Astrocyte (in vitro differentiated cells and primary cell): ENCODE results near the gene FBLN2. TPM values are rescaled to one million over a fixed set of nuclear protein-coding genes. Genes with fewer than 3 reads are reported as not detected.

ENCODE experiments used
- DNase-seq: peaks from one replicate; pipeline ENCODE4 v3.0.0-alpha.2; 2010; ENCODE audit warnings: low read depth
- FAIRE-seq: peaks from 2 replicates; lab custom pipeline; 2011; peaks lifted over from hg19 to GRCh38; lab: Jason Lieb, UNC
- H2AFZ ChIP-seq: 2 replicates; pipeline ENCODE4 v1.6.0; 2012; ENCODE audit warnings: low read depth, low read length, inconsistent platforms
- H3K27ac ChIP-seq: 2 replicates; pipeline ENCODE4 v1.5.1; 2011; ENCODE audit warnings: low read depth, low read length, inconsistent platforms
- H3K27me3 ChIP-seq: 2 replicates; pipeline ENCODE4 v1.6.0; 2011; ENCODE audit warnings: low read length, inconsistent platforms; ENCODE audit not compliant: insufficient read depth
- H3K36me3 ChIP-seq: 2 replicates; pipeline ENCODE4 v1.5.1; 2011; ENCODE audit warnings: low read length, inconsistent platforms; ENCODE audit not compliant: insufficient read depth
- H3K4me1 ChIP-seq: 2 replicates; pipeline ENCODE4 v1.5.1; 2011; ENCODE audit warnings: low read length, inconsistent platforms; ENCODE audit not compliant: insufficient read depth
- H3K4me2 ChIP-seq: 2 replicates; pipeline ENCODE4 v1.6.0; 2012; ENCODE audit warnings: low read length, inconsistent platforms
- H3K4me3 ChIP-seq: 2 replicates; pipeline ENCODE4 v1.5.1; 2011; ENCODE audit warnings: low read depth, mild to moderate bottlenecking, low read length, inconsistent platforms; ENCODE audit not compliant: insufficient read depth
- H3K79me2 ChIP-seq: 2 replicates; pipeline ENCODE4 v1.6.0; 2012; ENCODE audit warnings: mild to moderate bottlenecking, low read length, inconsistent platforms; ENCODE audit not compliant: insufficient read depth
- H3K9ac ChIP-seq: 2 replicates; pipeline ENCODE4 v1.6.0; 2012; ENCODE audit warnings: mild to moderate bottlenecking, low read length, inconsistent platforms
- H3K9me3 ChIP-seq: 2 replicates; pipeline ENCODE4 v1.5.1; 2012; ENCODE audit warnings: low read depth, mild to moderate bottlenecking, low read length, inconsistent platforms; ENCODE audit not compliant: insufficient read depth
- H4K20me1 ChIP-seq: 2 replicates; pipeline ENCODE4 v1.6.0; 2012; ENCODE audit warnings: low read length, inconsistent platforms; ENCODE audit not compliant: insufficient read depth
- H3K27ac Mint-ChIP-seq: one replicate; pipeline ENCODE4 v1.8.0; 2021; ENCODE audit warnings: mild to moderate bottlenecking, mixed read lengths; ENCODE audit not compliant: unreplicated experiment
- H3K27me3 Mint-ChIP-seq: one replicate; pipeline ENCODE4 v1.8.0; 2021; ENCODE audit warnings: low read depth, mixed read lengths; ENCODE audit not compliant: unreplicated experiment
- H3K36me3 Mint-ChIP-seq: one replicate; pipeline ENCODE4 v1.8.0; 2021; ENCODE audit warnings: low read depth, mixed read lengths; ENCODE audit not compliant: unreplicated experiment
- H3K4me1 Mint-ChIP-seq: one replicate; pipeline ENCODE4 v1.8.0; 2021; ENCODE audit warnings: low read depth, mixed read lengths; ENCODE audit not compliant: unreplicated experiment
- H3K4me3 Mint-ChIP-seq: one replicate; pipeline ENCODE4 v1.8.0; 2021; ENCODE audit warnings: mild to moderate bottlenecking, moderate library complexity, mixed read lengths; ENCODE audit not compliant: unreplicated experiment
- H3K9me3 Mint-ChIP-seq: one replicate; pipeline ENCODE4 v1.8.0; 2021; ENCODE audit warnings: mild to moderate bottlenecking, mixed read lengths; ENCODE audit not compliant: unreplicated experiment
- CTCF ChIP-seq: IDR thresholded peaks from 2 replicates; pipeline ENCODE4 v1.5.1; 2011; ENCODE audit warnings: low read depth, mild to moderate bottlenecking, inconsistent platforms, low read length, moderate library complexity; ENCODE audit not compliant: insufficient read depth
- EZH2 ChIP-seq: IDR thresholded peaks from 2 replicates; pipeline ENCODE4 v1.6.1; 2012; ENCODE audit warnings: mild to moderate bottlenecking, low read length, inconsistent platforms; ENCODE audit not compliant: insufficient read depth
- total RNA-seq: library from RNA; stranded (reverse); gene quantifications from 2 replicates; pipeline ENCODE4 v1.2.1, GENCODE V29; 2021

The FBLN2 gene
- total RNA-seq, 1 donor from 2014 or later = 36.6 TPM

GRCh38 chr3:13651057-13651400, 102.1 kb downstream of the FBLN2 start:
- Histone ChIP-seq H3K36me3 (no peaks in the 10 kb centered on the region), H3K27me3 (peaks cover 5% of the 10 kb centered on the region), H3K79me2 (no peaks in the 10 kb centered on the region), H3K9ac (peak overlapping the region; percentile 65), H3K9me3 (no peaks in the 10 kb centered on the region), H3K27ac (no peak overlapping the region), H4K20me1 (no peaks in the 10 kb centered on the region), H3K4me2 (no peak overlapping the region), H3K4me1 (peaks cover 19% of the 10 kb centered on the region), H2AFZ (no peak overlapping the region), H3K4me3 (no peak overlapping the region)
- Mint-ChIP-seq H3K4me1 (peaks cover 12% of the 10 kb centered on the region), H3K4me3 (no peak overlapping the region), H3K27me3 (peaks cover 48% of the 10 kb centered on the region), H3K27ac (no peak overlapping the region), H3K9me3 (no peaks in the 10 kb centered on the region), H3K36me3 (no peaks in the 10 kb centered on the region)
- TF ChIP-seq EZH2 (no peak), CTCF (no peak)
- no peak for DNase-seq
- no peak for FAIRE-seq

GRCh38 chr3:13651775-13652428, 103.0 kb downstream of the FBLN2 start:
- H3K4me1 Mint-ChIP-seq = peaks cover 12% of the 10 kb centered on the region
- H3K4me2 ChIP-seq = no peak overlapping the region
- H4K20me1 ChIP-seq = no peaks in the 10 kb centered on the region
- no peaks in the 10 kb centered on the region for H3K9me3 Mint-ChIP-seq
- no peak overlapping the region for H2AFZ ChIP-seq
- TF ChIP-seq EZH2 (no peak), CTCF (no peak)
- H3K27ac Mint-ChIP-seq = no peak overlapping the region
- no peaks in the 10 kb centered on the region for H3K79me2 ChIP-seq
- no peak overlapping the region for H3K4me3 ChIP-seq
- peaks cover 5% of the 10 kb centered on the region for H3K27me3 ChIP-seq
- H3K36me3 Mint-ChIP-seq = no peaks in the 10 kb centered on the region
- H3K9ac ChIP-seq = no peak overlapping the region
- no peak overlapping the region for H3K27ac ChIP-seq
- no peak for DNase-seq
- no peak for FAIRE-seq
- H3K4me3 Mint-ChIP-seq = no peak overlapping the region
- H3K27me3 Mint-ChIP-seq = peaks cover 55% of the 10 kb centered on the region
- H3K36me3 ChIP-seq = no peaks in the 10 kb centered on the region
- peaks cover 19% of the 10 kb centered on the region for H3K4me1 ChIP-seq
- no peaks in the 10 kb centered on the region for H3K9me3 ChIP-seq

- Histone ChIP-seq H3K9me3 (no peaks in the 10 kb centered on the region), H3K27ac (no peak overlapping the region), H2AFZ (no peak overlapping the region), H3K27me3 (peaks cover 3% of the 10 kb centered on the region), H3K79me2 (no peaks in the 10 kb centered on the region), H4K20me1 (no peaks in the 10 kb centered on the region), H3K4me3 (no peak overlapping the region), H3K4me1 (peaks cover 18% of the 10 kb centered on the region), H3K4me2 (no peak overlapping the region), H3K9ac (no peak overlapping the region), H3K36me3 (no peaks in the 10 kb centered on the region)
- Mint-ChIP-seq H3K27ac (no peak overlapping the region), H3K27me3 (peaks cover 55% of the 10 kb centered on the region), H3K9me3 (no peaks in the 10 kb centered on the region), H3K4me3 (no peak overlapping the region), H3K36me3 (no peaks in the 10 kb centered on the region), H3K4me1 (peaks cover 12% of the 10 kb centered on the region)
- FAIRE-seq (no peak), DNase-seq (no peak)
- TF ChIP-seq EZH2 (no peak), CTCF (no peak)
Measured at GRCh38 chr3:13652728-13653127, 103.8 kb downstream of the FBLN2 start.
